Measurements from ENCODE around the gene SOCS4.

The SOCS4 gene

DNA sequence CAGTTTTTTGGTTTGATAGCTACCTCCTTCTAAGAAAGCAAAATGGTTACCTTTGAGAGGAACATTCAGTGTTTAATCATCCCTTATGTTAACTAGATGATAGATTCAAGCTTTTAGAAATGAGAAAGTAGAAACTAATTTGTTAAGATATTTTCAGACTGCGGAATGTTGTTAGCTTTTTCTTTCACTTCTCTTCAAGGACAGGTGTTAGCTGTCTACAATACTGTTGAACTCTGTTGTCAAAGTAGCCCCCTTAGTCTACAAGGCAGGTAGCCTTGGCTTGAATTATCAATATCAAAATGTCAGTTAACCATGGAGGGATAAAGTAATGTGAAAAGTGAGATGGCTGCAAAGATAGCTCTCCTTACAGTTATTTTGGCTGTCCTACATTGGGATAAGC is 39.2 kb downstream of the SOCS4 start:
- DNase-seq (ENCODE audit: extremely low spot score): no peak
- CTCF ChIA-PET: interaction anchor here (0.9 to 4.3 kb wide), 10 partner anchors 8 to 40 kb away, joined by 3 to 23 read pairs (median 4); partner anchors contain the start of gene MAPK1IP1L
- POLR2A ChIA-PET: interaction anchor here (0.9 to 1.0 kb wide), 3 partner anchors 9 to 14 kb away, joined by 3 to 5 read pairs (median 3); no protein-coding TSS in a partner anchor
- no peak for TF ChIP-seq CTCF (IDR thresholded peaks at IDR 0.05; ENCODE audit: control extremely low read depth, extremely low read depth, low read depth, missing control alignments)

GRCh38 chr14:55070981-55071411 is 44.0 kb downstream of the SOCS4 start:
- no peak for TF ChIP-seq CTCF (IDR thresholded peaks at IDR 0.05; ENCODE audit: control extremely low read depth, extremely low read depth, low read depth, missing control alignments)
- ChIA-PET POLR2A (interaction anchor here (0.8 kb wide), 1 partner anchor 38 kb away, joined by 4 read pairs; no protein-coding TSS in a partner anchor), CTCF (interaction anchor here (1.2 to 3.6 kb wide), 4 partner anchors 9 to 32 kb away, joined by 3 to 43 read pairs (median 10); partner anchors contain the start of gene MAPK1IP1L)
- no peak for DNase-seq (ENCODE audit: extremely low spot score)

GRCh38 chr14:55071870-55072640 is 45.0 kb downstream of the SOCS4 start:
- CTCF ChIA-PET: interaction anchor here (0.7 to 3.6 kb wide), 16 partner anchors 10 to 282 kb away, joined by 3 to 43 read pairs (median 3); partner anchors contain the start of gene MAPK1IP1L
- POLR2A ChIA-PET: interaction anchor here (1.2 to 1.3 kb wide), 2 partner anchors 19 to 21 kb away, joined by 3 to 6 read pairs; partner anchors contain the start of gene MAPK1IP1L
- no peak for TF ChIP-seq CTCF (IDR thresholded peaks at IDR 0.05; ENCODE audit: control extremely low read depth, extremely low read depth, low read depth, missing control alignments)
- DNase-seq (ENCODE audit: extremely low spot score): peak; percentile 49

DNA sequence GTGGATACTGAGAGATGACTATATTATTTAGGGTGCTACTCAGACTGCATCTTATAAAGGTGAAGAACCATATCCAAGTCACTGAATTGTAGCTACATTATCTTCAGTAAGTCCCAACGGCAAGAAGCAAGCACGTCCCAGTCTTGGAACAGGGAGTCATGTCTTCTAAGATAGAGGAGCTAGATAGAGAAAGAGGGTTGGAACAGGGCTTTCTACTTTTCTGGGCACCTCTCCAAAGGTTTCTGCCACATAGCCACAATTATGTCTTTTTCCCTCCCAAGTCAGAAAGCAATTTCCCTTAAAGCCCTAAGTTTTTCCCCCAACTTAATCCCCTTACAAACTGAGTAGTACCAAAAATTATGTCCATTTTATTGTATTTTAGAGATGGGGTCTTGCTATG is 46.8 kb downstream of the SOCS4 start:
- ChIA-PET CTCF (interaction anchor here (1.1 kb wide), 1 partner anchor 23 kb away, joined by 4 read pairs; the partner anchor contains the start of gene MAPK1IP1L), POLR2A (no interaction called here)
- no peak for TF ChIP-seq CTCF (IDR thresholded peaks at IDR 0.05; ENCODE audit: control extremely low read depth, extremely low read depth, low read depth, missing control alignments)
- DNase-seq (ENCODE audit: extremely low spot score): no peak

DNA sequence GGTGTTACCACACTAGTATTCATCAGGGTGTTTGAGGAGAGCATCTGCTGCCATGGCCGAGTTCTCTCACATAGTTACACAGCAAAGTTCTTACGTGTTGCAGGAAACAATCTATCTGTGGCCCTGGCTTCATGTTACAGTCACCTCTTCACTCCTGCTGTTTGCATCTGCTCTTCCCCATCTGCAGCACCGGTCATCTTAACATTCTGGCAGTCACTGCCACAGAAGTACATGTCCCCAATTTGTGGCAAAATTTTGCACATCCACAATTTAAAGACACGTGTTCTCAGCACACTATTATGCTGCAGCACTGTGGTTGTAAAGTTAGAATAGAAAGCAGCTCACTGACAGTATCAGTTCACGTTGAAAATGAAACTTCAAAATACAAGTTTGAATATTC is 47.6 kb downstream of the SOCS4 start:
- ChIA-PET POLR2A (interaction anchor here (0.6 kb wide), 1 partner anchor 9 kb away, joined by 5 read pairs; no protein-coding TSS in a partner anchor), CTCF (interaction anchor here (0.7 to 2.1 kb wide), 6 partner anchors 9 to 86 kb away, joined by 3 to 10 read pairs (median 3); partner anchors contain the start of gene MAPK1IP1L)
- peak; percentile 39 for DNase-seq (ENCODE audit: extremely low spot score)
- no peak for TF ChIP-seq CTCF (IDR thresholded peaks at IDR 0.05; ENCODE audit: control extremely low read depth, extremely low read depth, low read depth, missing control alignments)

- ChIA-PET POLR2A (no interaction called here), CTCF (interaction anchor here (1.1 to 2.1 kb wide), 5 partner anchors 13 to 85 kb away, joined by 3 to 10 read pairs (median 3); partner anchors contain the start of gene MAPK1IP1L)
- DNase-seq (ENCODE audit: extremely low spot score): no peak
- no peak for TF ChIP-seq CTCF (IDR thresholded peaks at IDR 0.05; ENCODE audit: control extremely low read depth, extremely low read depth, low read depth, missing control alignments)
Observed at GRCh38 chr14:55075628-55076175, 48.7 kb downstream of the SOCS4 start.
